SK-N-SH treated with all-trans-retinoic acid at 6 μM for 48 hours (cell line): ENCODE data around the gene CYS1.

Source experiments
- ATAC-seq: fragments of 200-7000 bp; cut with Tn5 transposase; 3 replicates; pipeline ENCODE4 v1.9.1; 2020; ENCODE audit warnings: mild to moderate bottlenecking, moderate library complexity
- ARNTL ChIP-seq: fragments of 450-650 bp; formaldehyde crosslinking; IDR thresholded peaks from 2 replicates; pipeline ENCODE4 v1.5.0; 2020; ENCODE audit warnings: low read depth, mild to moderate bottlenecking, moderate library complexity, borderline replicate concordance
- BACH2 ChIP-seq: fragments of 250-450 bp; sonication (Bioruptor Pico); IDR thresholded peaks from 2 replicates; pipeline ENCODE4 v1.9.0; 2021; ENCODE audit warnings: mild to moderate bottlenecking, borderline replicate concordance
- CSDC2 ChIP-seq: fragments of 250-450 bp; sonication (Bioruptor Pico); IDR thresholded peaks from 2 replicates; pipeline ENCODE4 v1.5.0; 2020; ENCODE audit warnings: mild to moderate bottlenecking, moderate library complexity
- ESRRG ChIP-seq: fragments of 250-450 bp; sonication (Bioruptor Pico); IDR thresholded peaks from 2 replicates; pipeline ENCODE4 v1.6.1; 2021; ENCODE audit warnings: mild to moderate bottlenecking
- GLIS3 ChIP-seq: fragments of 250-450 bp; sonication (Bioruptor Pico); IDR thresholded peaks from 2 replicates; pipeline ENCODE4 v1.5.0; 2020; ENCODE audit warnings: mild to moderate bottlenecking, moderate library complexity
- ISL1 ChIP-seq: fragments of 250-450 bp; sonication (Bioruptor Pico); IDR thresholded peaks from 2 replicates; pipeline ENCODE4 v2.1.2; 2022; ENCODE audit warnings: mild to moderate bottlenecking, moderate library complexity
- OSR1 ChIP-seq: fragments of 250-450 bp; sonication (Bioruptor Pico); IDR thresholded peaks from 2 replicates; pipeline ENCODE4 v1.8.0; 2022; ENCODE audit warnings: moderate library complexity, mild to moderate bottlenecking, inconsistent platforms
- PPARA ChIP-seq: fragments of 250-450 bp; sonication (Bioruptor Pico); IDR thresholded peaks from 2 replicates; pipeline ENCODE4 v1.5.0; 2020; ENCODE audit warnings: mild to moderate bottlenecking, borderline replicate concordance
- RARB ChIP-seq: fragments of 250-450 bp; sonication (Bioruptor Pico); IDR thresholded peaks from 2 replicates; pipeline ENCODE4 v1.8.0; 2021; ENCODE audit warnings: mild to moderate bottlenecking, moderate library complexity
- SNAI2 ChIP-seq: fragments of 250-450 bp; sonication (Bioruptor Pico); IDR thresholded peaks from 2 replicates; pipeline ENCODE4 v1.5.0; 2020; ENCODE audit warnings: mild to moderate bottlenecking, moderate library complexity
- TOX ChIP-seq: fragments of 250-450 bp; sonication (Bioruptor Pico); IDR thresholded peaks from 2 replicates; pipeline ENCODE4 v1.8.0; 2021; ENCODE audit warnings: mild to moderate bottlenecking, moderate library complexity, borderline replicate concordance
- ZNF565 ChIP-seq: fragments of 450-650 bp; formaldehyde crosslinking; conservative IDR thresholded peaks from 2 replicates; pipeline ENCODE4 v1.5.0; 2020; ENCODE audit warnings: low read depth, mild to moderate bottlenecking, moderate library complexity
- ZNF70 ChIP-seq: fragments of 450-650 bp; formaldehyde crosslinking; IDR thresholded peaks from 2 replicates; pipeline ENCODE4 v1.5.0; 2020; ENCODE audit warnings: mild to moderate bottlenecking, moderate library complexity
- ZNF8 ChIP-seq: fragments of 450-650 bp; formaldehyde crosslinking; IDR thresholded peaks from 2 replicates; pipeline ENCODE4 v1.5.0; 2020; ENCODE audit warnings: mild to moderate bottlenecking, moderate library complexity
- TF ChIP-seq, protein P1 (sequence below): fragments of 250-450 bp; sonication (Bioruptor Pico); IDR thresholded peaks from 2 replicates; pipeline ENCODE4 v1.8.0; 2021; ENCODE audit warnings: low read depth, mild to moderate bottlenecking, moderate library complexity, borderline replicate concordance
- TF ChIP-seq, protein P2 (sequence below): fragments of 250-450 bp; sonication (Bioruptor Pico); IDR thresholded peaks from 2 replicates; pipeline ENCODE4 v1.5.0; 2020; ENCODE audit warnings: mild to moderate bottlenecking, moderate library complexity
- TF ChIP-seq, protein P3 (sequence below): fragments of 250-450 bp; sonication (Bioruptor Pico); IDR thresholded peaks from 2 replicates; pipeline ENCODE4 v1.5.1; 2021; ENCODE audit warnings: mild to moderate bottlenecking, moderate library complexity
- TF ChIP-seq, protein P4 (sequence below): fragments of 250-450 bp; sonication (Bioruptor Pico); IDR thresholded peaks from 2 replicates; pipeline ENCODE4 v1.5.1; 2020; ENCODE audit warnings: low read depth, mild to moderate bottlenecking, moderate library complexity

The CYS1 gene

DNA sequence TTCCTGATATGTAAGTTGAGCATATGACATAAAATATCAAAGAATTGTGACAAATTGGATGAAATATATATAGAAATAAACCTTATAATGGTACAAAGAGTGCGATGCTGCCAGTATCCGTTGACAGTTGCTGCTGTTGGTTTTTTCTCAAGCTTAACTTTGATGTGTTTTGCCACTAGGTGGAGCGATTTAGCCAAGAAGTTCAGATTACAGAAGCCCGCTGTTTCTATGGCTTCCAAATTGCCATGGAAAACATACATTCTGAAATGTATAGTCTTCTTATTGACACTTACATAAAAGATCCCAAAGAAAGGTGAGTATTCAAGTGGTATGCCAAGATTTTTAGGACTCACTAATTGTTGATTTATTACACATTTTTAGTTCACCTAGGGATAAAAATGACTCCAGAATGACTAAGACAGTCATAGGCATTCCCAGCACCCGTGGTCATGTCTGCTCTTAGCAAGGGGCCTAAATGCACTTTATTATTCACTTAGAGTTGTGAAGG lies 44.4 kb upstream of the CYS1 start:
- peak; percentile 18 for ATAC-seq
- TF ChIP-seq, protein P1, sequence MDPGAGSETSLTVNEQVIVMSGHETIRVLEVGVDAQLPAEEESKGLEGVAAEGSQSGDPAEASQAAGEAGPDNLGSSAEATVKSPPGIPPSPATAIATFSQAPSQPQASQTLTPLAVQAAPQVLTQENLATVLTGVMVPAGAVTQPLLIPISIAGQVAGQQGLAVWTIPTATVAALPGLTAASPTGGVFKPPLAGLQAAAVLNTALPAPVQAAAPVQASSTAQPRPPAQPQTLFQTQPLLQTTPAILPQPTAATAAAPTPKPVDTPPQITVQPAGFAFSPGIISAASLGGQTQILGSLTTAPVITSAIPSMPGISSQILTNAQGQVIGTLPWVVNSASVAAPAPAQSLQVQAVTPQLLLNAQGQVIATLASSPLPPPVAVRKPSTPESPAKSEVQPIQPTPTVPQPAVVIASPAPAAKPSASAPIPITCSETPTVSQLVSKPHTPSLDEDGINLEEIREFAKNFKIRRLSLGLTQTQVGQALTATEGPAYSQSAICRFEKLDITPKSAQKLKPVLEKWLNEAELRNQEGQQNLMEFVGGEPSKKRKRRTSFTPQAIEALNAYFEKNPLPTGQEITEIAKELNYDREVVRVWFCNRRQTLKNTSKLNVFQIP (CRISPR knock-in tag) = no peak
- TF ChIP-seq SNAI2 (CRISPR knock-in tag) (0 out of 2 replicates have a peak, but pooled peaks have one; percentile 23), ISL1 (peak; percentile 14; the same call in 1 of the 2 replicates)

DNA sequence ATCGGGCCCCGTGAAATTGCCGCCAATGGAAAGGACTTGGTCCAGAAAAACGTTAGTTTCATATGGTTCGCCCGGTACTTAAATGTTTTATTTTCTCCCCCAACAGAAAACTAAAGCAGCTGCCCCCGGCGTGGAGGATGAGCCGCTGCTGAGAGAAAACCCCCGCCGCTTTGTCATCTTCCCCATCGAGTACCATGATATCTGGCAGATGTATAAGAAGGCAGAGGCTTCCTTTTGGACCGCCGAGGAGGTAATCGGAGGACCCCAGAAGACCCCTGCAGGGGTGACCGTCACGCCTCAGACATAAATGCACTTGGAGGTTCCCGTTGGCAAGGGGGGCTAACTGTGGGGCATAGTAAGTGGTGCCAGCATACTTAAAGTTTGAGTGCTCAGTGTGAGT lies 43.1 kb upstream of the CYS1 start:
- ATAC-seq = no peak
- TF ChIP-seq, protein P2, sequence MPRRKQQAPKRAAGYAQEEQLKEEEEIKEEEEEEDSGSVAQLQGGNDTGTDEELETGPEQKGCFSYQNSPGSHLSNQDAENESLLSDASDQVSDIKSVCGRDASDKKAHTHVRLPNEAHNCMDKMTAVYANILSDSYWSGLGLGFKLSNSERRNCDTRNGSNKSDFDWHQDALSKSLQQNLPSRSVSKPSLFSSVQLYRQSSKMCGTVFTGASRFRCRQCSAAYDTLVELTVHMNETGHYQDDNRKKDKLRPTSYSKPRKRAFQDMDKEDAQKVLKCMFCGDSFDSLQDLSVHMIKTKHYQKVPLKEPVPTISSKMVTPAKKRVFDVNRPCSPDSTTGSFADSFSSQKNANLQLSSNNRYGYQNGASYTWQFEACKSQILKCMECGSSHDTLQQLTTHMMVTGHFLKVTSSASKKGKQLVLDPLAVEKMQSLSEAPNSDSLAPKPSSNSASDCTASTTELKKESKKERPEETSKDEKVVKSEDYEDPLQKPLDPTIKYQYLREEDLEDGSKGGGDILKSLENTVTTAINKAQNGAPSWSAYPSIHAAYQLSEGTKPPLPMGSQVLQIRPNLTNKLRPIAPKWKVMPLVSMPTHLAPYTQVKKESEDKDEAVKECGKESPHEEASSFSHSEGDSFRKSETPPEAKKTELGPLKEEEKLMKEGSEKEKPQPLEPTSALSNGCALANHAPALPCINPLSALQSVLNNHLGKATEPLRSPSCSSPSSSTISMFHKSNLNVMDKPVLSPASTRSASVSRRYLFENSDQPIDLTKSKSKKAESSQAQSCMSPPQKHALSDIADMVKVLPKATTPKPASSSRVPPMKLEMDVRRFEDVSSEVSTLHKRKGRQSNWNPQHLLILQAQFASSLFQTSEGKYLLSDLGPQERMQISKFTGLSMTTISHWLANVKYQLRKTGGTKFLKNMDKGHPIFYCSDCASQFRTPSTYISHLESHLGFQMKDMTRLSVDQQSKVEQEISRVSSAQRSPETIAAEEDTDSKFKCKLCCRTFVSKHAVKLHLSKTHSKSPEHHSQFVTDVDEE (CRISPR knock-in tag) = no peak
- no peak for TF ChIP-seq ARNTL (CRISPR knock-in tag)
- TF ChIP-seq PPARA (CRISPR knock-in tag) = no peak
- TF ChIP-seq SNAI2 (CRISPR knock-in tag) = no peak
- TF ChIP-seq RARB = no peak
- no peak for TF ChIP-seq OSR1 (CRISPR knock-in tag)
- TF ChIP-seq ISL1 = no peak
- no peak for TF ChIP-seq GLIS3 (CRISPR knock-in tag)
- no peak for TF ChIP-seq CSDC2 (CRISPR knock-in tag)
- no peak for TF ChIP-seq ESRRG
- no peak for TF ChIP-seq ZNF565 (CRISPR knock-in tag)
- no peak for TF ChIP-seq TOX (CRISPR knock-in tag)
- no peak for TF ChIP-seq BACH2
- TF ChIP-seq, protein P3, sequence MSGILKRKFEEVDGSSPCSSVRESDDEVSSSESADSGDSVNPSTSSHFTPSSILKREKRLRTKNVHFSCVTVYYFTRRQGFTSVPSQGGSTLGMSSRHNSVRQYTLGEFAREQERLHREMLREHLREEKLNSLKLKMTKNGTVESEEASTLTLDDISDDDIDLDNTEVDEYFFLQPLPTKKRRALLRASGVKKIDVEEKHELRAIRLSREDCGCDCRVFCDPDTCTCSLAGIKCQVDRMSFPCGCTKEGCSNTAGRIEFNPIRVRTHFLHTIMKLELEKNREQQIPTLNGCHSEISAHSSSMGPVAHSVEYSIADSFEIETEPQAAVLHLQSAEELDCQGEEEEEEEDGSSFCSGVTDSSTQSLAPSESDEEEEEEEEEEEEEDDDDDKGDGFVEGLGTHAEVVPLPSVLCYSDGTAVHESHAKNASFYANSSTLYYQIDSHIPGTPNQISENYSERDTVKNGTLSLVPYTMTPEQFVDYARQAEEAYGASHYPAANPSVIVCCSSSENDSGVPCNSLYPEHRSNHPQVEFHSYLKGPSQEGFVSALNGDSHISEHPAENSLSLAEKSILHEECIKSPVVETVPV = no peak
- TF ChIP-seq, protein P4, sequence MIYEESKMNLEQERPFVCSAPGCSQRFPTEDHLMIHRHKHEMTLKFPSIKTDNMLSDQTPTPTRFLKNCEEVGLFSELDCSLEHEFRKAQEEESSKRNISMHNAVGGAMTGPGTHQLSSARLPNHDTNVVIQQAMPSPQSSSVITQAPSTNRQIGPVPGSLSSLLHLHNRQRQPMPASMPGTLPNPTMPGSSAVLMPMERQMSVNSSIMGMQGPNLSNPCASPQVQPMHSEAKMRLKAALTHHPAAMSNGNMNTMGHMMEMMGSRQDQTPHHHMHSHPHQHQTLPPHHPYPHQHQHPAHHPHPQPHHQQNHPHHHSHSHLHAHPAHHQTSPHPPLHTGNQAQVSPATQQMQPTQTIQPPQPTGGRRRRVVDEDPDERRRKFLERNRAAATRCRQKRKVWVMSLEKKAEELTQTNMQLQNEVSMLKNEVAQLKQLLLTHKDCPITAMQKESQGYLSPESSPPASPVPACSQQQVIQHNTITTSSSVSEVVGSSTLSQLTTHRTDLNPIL (CRISPR knock-in tag) = no peak
- no peak for TF ChIP-seq ZNF70 (CRISPR knock-in tag)

DNA sequence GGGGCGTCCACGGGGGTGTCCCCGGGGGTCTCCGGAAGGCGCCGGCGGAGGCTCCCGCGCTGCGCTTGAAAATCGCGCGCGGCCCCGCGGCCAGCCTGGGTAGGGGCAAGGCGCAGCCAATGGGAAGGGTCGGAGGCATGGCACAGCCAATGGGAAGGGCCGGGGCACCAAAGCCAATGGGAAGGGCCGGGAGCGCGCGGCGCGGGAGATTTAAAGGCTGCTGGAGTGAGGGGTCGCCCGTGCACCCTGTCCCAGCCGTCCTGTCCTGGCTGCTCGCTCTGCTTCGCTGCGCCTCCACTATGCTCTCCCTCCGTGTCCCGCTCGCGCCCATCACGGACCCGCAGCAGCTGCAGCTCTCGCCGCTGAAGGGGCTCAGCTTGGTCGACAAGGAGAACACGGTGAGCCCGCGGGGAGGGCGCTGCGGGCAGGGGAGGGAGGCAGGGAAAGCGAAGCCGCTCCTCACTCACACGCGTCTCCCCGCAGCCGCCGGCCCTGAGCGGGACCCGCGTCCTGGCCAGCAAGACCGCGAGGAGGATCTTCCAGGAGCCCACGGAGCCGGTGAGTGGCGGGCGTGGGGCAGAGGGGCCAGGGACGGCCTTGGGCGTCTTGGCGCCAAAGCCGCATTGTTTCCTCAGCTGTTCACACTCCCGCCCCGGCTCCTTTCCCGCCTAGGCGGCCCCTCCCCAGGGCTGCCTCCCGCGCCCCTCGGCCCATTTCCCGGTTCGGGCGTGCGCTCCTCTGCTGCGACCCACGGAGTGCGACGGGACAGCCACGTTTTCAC lies 42.5 kb upstream of the CYS1 start, which contains the start of gene RRM2:
Gene RRM2, plus strand, starts transcription at position 240 of the 781 bp plus-strand sequence. Its CDS starts 60 bp downstream, at position 300.
- ATAC-seq = peak; percentile 80
- TF ChIP-seq, protein P4 (CRISPR knock-in tag) = no peak
- TF ChIP-seq ZNF70 (CRISPR knock-in tag) (no peak), ISL1 (no peak), PPARA (CRISPR knock-in tag) (no peak), ZNF8 (CRISPR knock-in tag) (no peak)
- TF ChIP-seq, protein P1 (CRISPR knock-in tag) = no peak
